Measurements from ENCODE around the gene PIK3C3.
A peak's percentile ranks its signal among the peaks of the same experiment; 100 is the strongest.
"Not testable (repeated sequence)": the region's sequence is repeated elsewhere in the genome, so short reads cannot be mapped to it uniquely, and the experiment has no call there.

Gene PIK3C3

GRCh38 chr18:42018831-42019230 lies 63.8 kb downstream of the PIK3C3 start:
- no peak for DNase-seq (ENCODE audit: extremely low read depth in 1 of 2, low read depth in 1 of 2)

GRCh38 chr18:42024131-42024530 lies 69.1 kb downstream of the PIK3C3 start:
- no peak for DNase-seq (ENCODE audit: extremely low read depth in 1 of 2, low read depth in 1 of 2)

- no peak for DNase-seq (ENCODE audit: extremely low read depth in 1 of 2, low read depth in 1 of 2)
Observed at GRCh38 chr18:42025491-42025890, 70.5 kb downstream of the PIK3C3 start.

- DNase-seq (ENCODE audit: extremely low read depth in 1 of 2, low read depth in 1 of 2): no peak
Observed at GRCh38 chr18:42025974-42026625, 71.1 kb downstream of the PIK3C3 start.

- peak in 1 of 2 donors; percentile 8 for DNase-seq (ENCODE audit: extremely low read depth in 1 of 2, low read depth in 1 of 2)
Observed at GRCh38 chr18:42028247-42028832, 73.3 kb downstream of the PIK3C3 start.

GRCh38 chr18:42029092-42029491 lies 74.1 kb downstream of the PIK3C3 start:
- DNase-seq (ENCODE audit: extremely low read depth in 1 of 2, low read depth in 1 of 2): no peak

- no peak for DNase-seq (ENCODE audit: extremely low read depth in 1 of 2, low read depth in 1 of 2)
Observed at GRCh38 chr18:42030586-42031182, 75.7 kb downstream of the PIK3C3 start.

- DNase-seq (ENCODE audit: extremely low read depth in 1 of 2, low read depth in 1 of 2): no peak
Observed at GRCh38 chr18:42032447-42032846, 77.4 kb downstream of the PIK3C3 start.

- no peak for DNase-seq (ENCODE audit: extremely low read depth in 1 of 2, low read depth in 1 of 2)
Observed at GRCh38 chr18:42033137-42033810, 78.2 kb downstream of the PIK3C3 start.

GRCh38 chr18:42038936-42039335 lies 83.9 kb downstream of the PIK3C3 start:
- no peak for DNase-seq (ENCODE audit: extremely low read depth in 1 of 2, low read depth in 1 of 2)

GRCh38 chr18:42039396-42039795 lies 84.4 kb downstream of the PIK3C3 start:
- no peak for DNase-seq (ENCODE audit: extremely low read depth in 1 of 2, low read depth in 1 of 2)

- no peak for DNase-seq (ENCODE audit: extremely low read depth in 1 of 2, low read depth in 1 of 2)
Observed at GRCh38 chr18:42041793-42042192, 86.8 kb downstream of the PIK3C3 start.

GRCh38 chr18:42045346-42045745 lies 90.3 kb downstream of the PIK3C3 start:
- no peak for DNase-seq (ENCODE audit: extremely low read depth in 1 of 2, low read depth in 1 of 2)

- no peak for DNase-seq (ENCODE audit: extremely low read depth in 1 of 2, low read depth in 1 of 2)
Observed at GRCh38 chr18:42047721-42048120, 92.7 kb downstream of the PIK3C3 start.

GRCh38 chr18:42048158-42048557 lies 93.1 kb downstream of the PIK3C3 start:
- DNase-seq (ENCODE audit: extremely low read depth in 1 of 2, low read depth in 1 of 2): no peak

- DNase-seq (ENCODE audit: extremely low read depth in 1 of 2, low read depth in 1 of 2): not testable (repeated sequence)
Observed at GRCh38 chr18:42049536-42049935, 94.5 kb downstream of the PIK3C3 start.

- DNase-seq (ENCODE audit: extremely low read depth in 1 of 2, low read depth in 1 of 2): no peak
Observed at GRCh38 chr18:42051411-42051810, 96.4 kb downstream of the PIK3C3 start.

- no peak for DNase-seq (ENCODE audit: extremely low read depth in 1 of 2, low read depth in 1 of 2)
Observed at GRCh38 chr18:42052122-42052708, 97.2 kb downstream of the PIK3C3 start.

GRCh38 chr18:42053188-42053781 lies 98.3 kb downstream of the PIK3C3 start:
- peak in 1 of 2 donors; percentile 29 for DNase-seq (ENCODE audit: extremely low read depth in 1 of 2, low read depth in 1 of 2)

GRCh38 chr18:42064109-42064508 lies 109.1 kb downstream of the PIK3C3 start:
- no peak for DNase-seq (ENCODE audit: extremely low read depth in 1 of 2, low read depth in 1 of 2)

- DNase-seq (ENCODE audit: extremely low read depth in 1 of 2, low read depth in 1 of 2): no peak
Observed at GRCh38 chr18:42067518-42067917, 112.5 kb downstream of the PIK3C3 start.

Measured in activated CD8-positive, alpha-beta memory T cell treated with anti-CD3 and anti-CD28 coated beads for 1 hour (primary cell).